ENCODE data around the gene NDUFA3. TPM values are rescaled to one million over a fixed set of nuclear protein-coding genes. Genes with fewer than 3 reads are reported as not detected.
A peak's percentile ranks its signal among the peaks of the same experiment; 100 is the strongest.

The NDUFA3 gene
- total RNA-seq, 1 donor, result 10.4 TPM

DNA sequence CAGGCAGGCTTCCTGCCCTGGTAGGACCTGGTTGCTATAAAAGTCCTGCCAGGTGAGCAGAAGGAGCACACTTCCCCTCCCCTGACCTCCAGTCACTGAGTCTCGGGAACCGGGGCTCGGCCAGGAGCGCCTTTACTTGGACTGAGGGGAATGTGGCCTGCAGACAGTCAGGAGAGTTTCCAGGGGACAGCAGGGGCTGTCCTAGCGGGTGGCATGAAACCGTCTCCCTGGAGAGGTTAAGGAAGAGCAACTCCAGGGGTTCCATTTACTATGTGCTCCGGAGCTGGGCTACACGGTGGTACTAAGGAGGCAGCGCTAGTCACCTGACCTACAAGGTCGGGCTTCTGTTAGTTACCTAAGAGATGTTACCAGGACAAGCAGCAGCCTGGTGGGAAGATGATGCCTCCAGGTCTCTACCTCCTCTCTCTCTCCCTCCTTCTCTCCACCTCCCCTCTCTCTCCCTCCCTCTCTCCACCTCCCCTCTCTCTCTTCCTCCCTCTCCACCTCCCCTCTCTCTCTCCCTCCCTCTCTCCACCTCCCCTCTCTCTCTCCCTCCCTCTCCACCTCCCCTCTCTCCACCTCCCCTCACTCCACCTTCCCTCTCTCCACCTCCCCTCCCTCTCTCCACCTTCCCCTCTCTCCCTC, 30.8 kb downstream of the NDUFA3 start:
- TF ChIP-seq, protein P1, sequence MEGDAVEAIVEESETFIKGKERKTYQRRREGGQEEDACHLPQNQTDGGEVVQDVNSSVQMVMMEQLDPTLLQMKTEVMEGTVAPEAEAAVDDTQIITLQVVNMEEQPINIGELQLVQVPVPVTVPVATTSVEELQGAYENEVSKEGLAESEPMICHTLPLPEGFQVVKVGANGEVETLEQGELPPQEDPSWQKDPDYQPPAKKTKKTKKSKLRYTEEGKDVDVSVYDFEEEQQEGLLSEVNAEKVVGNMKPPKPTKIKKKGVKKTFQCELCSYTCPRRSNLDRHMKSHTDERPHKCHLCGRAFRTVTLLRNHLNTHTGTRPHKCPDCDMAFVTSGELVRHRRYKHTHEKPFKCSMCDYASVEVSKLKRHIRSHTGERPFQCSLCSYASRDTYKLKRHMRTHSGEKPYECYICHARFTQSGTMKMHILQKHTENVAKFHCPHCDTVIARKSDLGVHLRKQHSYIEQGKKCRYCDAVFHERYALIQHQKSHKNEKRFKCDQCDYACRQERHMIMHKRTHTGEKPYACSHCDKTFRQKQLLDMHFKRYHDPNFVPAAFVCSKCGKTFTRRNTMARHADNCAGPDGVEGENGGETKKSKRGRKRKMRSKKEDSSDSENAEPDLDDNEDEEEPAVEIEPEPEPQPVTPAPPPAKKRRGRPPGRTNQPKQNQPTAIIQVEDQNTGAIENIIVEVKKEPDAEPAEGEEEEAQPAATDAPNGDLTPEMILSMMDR (IDR thresholded peaks at IDR 0.05; ENCODE audit: insufficient read depth, low read depth, low read length), result no peak
- DNase-seq (ENCODE audit: low read depth), result peak; percentile 65
- H3K4me3 ChIP-seq (ENCODE audit: low read depth, low read length), result no peak overlapping the region

DNA sequence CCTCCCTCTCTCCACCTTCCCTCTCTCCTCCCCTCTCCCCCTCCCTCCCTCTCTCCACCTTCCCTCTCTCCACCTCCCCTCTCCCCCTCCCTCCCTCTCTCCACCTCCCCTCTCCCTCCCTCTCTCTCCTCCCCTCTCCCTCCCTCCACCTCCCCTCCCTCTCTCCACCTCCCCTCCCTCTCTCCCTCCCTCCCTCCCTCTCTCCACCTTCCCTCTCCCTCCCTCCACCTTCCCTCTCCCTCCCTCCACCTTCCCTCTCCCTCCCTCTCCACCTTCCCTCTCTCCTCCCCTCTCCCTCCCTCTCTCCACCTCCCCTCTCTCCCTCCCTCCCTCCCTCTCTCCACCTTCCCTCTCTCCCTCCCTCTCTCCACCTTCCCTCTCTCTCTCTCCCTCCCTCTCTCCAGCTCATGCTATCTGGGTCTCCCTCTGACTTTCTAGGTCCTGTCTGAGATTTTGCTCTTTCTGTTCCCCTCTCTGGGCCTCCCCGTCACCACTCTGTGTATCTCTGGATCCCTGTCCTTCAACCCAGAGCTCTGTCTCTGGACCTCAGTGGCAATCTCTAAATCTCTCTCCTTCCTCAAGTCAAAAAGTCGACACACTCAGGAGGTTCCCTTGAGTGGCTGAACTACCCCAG, 31.4 kb downstream of the NDUFA3 start:
- no peak for DNase-seq (ENCODE audit: low read depth)
- TF ChIP-seq, protein P1 (IDR thresholded peaks at IDR 0.05; ENCODE audit: insufficient read depth, low read depth, low read length), result no peak

DNA sequence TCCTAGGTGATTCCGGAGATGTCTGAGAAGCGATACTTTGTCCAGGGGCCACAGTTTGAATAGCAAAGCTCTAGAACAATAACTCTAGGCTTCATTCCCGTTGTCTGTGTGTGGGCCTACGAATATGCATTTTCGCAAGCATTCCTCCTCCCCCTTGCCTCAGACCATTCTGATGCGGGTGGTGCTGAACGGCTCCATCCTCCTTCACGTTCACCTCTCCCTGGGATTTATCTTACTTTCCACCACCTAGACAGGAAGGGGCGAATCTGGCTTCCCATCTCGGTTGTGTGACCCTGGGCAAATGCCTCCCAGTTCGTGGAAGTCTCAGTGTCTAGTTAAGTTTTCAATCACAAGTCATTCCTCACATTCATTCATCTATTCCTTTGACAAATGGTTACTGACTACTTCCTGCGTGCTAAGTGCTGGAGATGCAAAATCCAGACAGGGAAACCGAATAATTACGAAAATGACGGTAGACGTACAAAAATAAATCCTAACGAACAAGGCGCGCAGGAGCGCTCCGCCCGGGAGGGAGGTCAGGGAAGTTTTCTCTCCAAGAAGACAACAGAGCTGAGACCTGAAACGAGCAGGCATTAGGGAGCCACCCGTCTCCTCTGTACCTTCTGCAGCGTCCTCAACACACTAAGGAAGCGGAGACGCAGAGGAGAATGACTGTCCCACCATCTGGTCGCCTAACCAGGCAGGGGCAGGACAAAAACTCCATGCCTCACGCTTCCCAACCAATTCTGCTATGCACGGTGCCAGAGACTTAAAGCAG, 33.6 kb downstream of the NDUFA3 start:
- peak overlapping the region; percentile 74 for H3K4me3 ChIP-seq (ENCODE audit: low read depth, low read length)
- TF ChIP-seq, protein P1 (IDR thresholded peaks at IDR 0.05; ENCODE audit: insufficient read depth, low read depth, low read length), result no peak
- DNase-seq (ENCODE audit: low read depth), result no peak

More for the DNA sequence above, 31.4 kb downstream of the NDUFA3 start:
- H3K4me3 ChIP-seq (ENCODE audit: low read depth, low read length), result no peak overlapping the region

DNA sequence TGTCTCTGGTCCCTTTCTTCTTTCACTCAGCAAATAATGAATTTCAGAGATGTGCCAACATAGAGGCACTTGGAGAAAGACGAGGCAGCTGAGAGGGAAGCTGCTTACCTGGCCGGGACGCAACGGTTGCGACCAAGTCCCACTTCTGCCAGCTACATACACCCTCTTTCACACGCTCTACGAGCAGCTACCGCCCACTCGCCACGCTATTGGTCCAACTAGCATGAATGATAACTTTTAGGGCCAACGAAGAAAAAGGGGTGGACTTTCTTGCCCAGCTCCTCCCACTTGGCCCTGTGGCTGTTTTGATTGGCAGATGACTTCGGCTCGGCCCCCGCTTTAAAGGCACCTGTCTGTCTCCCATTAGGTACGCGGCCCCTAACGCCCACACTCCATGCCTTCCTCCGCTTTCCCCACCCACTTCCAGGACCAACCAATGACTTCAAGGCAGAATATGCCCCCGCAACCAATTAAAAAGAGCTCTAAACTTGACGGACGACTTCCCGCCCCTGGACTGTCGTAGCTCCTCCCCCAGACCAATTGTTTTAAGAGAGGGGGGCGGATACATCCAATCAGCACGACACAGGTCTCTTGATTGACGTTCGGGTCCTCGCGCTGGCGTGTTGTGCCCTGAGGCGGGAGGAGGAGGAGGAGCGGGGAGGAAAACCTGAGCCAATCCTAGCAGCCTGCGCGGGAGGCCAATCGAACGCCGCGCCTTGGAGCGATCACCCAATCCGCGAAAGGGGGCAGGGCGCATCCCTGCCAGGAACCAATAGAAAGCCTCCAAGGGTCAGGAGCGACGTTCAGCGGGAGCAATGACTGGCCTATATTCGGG, 34.4 kb downstream of the NDUFA3 start:
- TF ChIP-seq, protein P1 (IDR thresholded peaks at IDR 0.05; ENCODE audit: insufficient read depth, low read depth, low read length), result no peak
- peak; percentile 100 for DNase-seq (ENCODE audit: low read depth)
- H3K4me3 ChIP-seq (ENCODE audit: low read depth, low read length), result peak overlapping the region; percentile 85

DNA sequence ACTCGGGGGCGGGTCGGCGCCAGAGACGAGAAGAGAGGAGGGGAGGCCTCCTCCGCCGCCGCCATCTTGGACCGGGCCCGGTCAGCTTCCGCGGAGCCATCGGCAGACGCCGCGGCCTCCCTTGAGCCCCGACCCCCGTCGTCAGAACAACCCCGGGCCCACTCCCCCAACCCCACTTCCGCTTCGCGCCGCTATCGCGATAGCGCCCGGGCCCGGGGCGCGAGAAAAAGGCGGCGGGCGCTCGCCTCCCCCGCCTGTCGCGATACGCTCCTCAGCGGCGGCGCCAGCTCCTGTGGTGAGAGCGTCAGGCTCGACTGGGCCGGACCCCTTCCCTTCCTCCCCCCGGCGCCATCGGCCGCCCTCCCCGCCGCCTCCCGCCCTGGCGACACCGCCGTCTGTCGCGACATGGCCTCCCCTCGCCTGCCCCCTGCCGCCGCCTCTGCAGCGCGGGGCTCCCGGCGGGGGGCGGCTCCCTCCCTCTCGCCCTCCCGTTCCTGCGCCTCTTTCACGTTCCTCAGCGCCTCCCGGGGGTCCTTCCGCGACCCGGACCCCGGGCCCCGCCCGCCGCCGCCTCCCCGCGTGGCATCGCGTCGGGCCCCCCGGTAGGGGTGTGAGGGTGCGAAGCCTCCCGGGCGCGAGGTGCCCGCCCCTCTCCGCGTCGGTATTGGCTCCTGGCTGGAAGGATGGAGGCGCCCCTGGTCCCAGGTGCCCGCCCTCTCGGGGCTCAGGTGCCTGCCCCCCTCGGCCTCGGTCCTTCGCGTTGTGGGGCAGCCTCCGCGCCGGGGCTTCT, 35.2 kb downstream of the NDUFA3 start, which contains the start of gene CNOT3:
Gene CNOT3, plus strand, starts transcription at position 64 of the 790 bp plus-strand sequence. CDS start 5,217 bp downstream, outside the sequence.
- no peak for DNase-seq (ENCODE audit: low read depth)
- TF ChIP-seq, protein P1 (IDR thresholded peaks at IDR 0.05; ENCODE audit: insufficient read depth, low read depth, low read length), result no peak
- H3K4me3 ChIP-seq (ENCODE audit: low read depth, low read length), result peak within 1 kb of the TSS; percentile 85
